H1 (cell line): ENCODE results near the gene SLC13A5. TPM values are rescaled to one million over a fixed set of nuclear protein-coding genes. Genes with fewer than 3 reads are reported as not detected.

Source experiments
- CTCF ChIA-PET: fragments of 300-600 bp; sonication (Branson Sonifier 250); formaldehyde crosslinking; loops from one replicate; lab custom pipeline; 2021; ENCODE audit not compliant: partially characterized antibody; lab: Charles Lee
- POLR2A ChIA-PET: fragments of 300-600 bp; sonication (Branson Sonifier 250); formaldehyde crosslinking; loops from one replicate; lab custom pipeline; 2021; ENCODE audit warnings: inconsistent platforms; ENCODE audit not compliant: partially characterized antibody; lab: Charles Lee
- DNase-seq, 2 experiments: peaks; one replicate each; pipeline versions ENCODE4 v3.0.0 to v3.0.0-alpha.2; 2010 to 2022; ENCODE audit warnings: low spot score in 2 of 2, low read depth in 1 of 2, mixed read lengths in 1 of 2
- FAIRE-seq: peaks from 2 replicates; lab custom pipeline; 2011; peaks lifted over from hg19 to GRCh38; lab: Jason Lieb, UNC
- H2AFZ ChIP-seq: 2 replicates; pipeline ENCODE4 v1.8.1; 2012; ENCODE audit warnings: low read length, inconsistent platforms
- H2AK5ac ChIP-seq: 2 replicates; pipeline ENCODE4 v1.6.1; 2013; ENCODE audit warnings: low read depth, low read length
- H2BK120ac ChIP-seq: replicated peaks from 2 replicates; pipeline ENCODE3; 2013; ENCODE audit warnings: low read depth, low read length, inconsistent platforms
- H2BK12ac ChIP-seq: 2 replicates; pipeline ENCODE4 v1.6.1; 2013; ENCODE audit warnings: low read depth, low read length
- H2BK15ac ChIP-seq: 2 replicates; pipeline ENCODE4 v1.6.1; 2013; ENCODE audit warnings: low read length
- H2BK20ac ChIP-seq: 2 replicates; pipeline ENCODE4 v1.6.1; 2013; ENCODE audit warnings: low read length
- H2BK5ac ChIP-seq: 2 replicates; pipeline ENCODE4 v1.6.1; 2013; ENCODE audit warnings: low read depth, low read length
- H3K14ac ChIP-seq: 2 replicates; pipeline ENCODE4 v1.6.1; 2013; ENCODE audit warnings: inconsistent platforms; ENCODE audit not compliant: insufficient read length
- H3K18ac ChIP-seq: 2 replicates; pipeline ENCODE4 v1.6.1; 2013; ENCODE audit warnings: low read length; ENCODE audit errors: extremely low read depth
- H3K23ac ChIP-seq: 2 replicates; pipeline ENCODE4 v1.6.1; 2013; ENCODE audit warnings: inconsistent platforms; ENCODE audit not compliant: insufficient read length
- H3K23me2 ChIP-seq: 2 replicates; pipeline ENCODE4 v1.6.1; 2013; ENCODE audit warnings: low read depth, low read length
- H3K27ac ChIP-seq: 2 replicates; pipeline ENCODE4 v1.6.1; 2011; ENCODE audit warnings: low read depth, low read length, inconsistent platforms
- H3K27me3 ChIP-seq, 4 experiments: replicated peaks in 1 of 4; 1 replicate in 1 of 4; 2 replicates in 3 of 4; pipeline versions ENCODE4 v1.6.1 to v1.8.1; 2011 to 2013; ENCODE audit warnings: low read length in 3 of 4, mild to moderate bottlenecking in 3 of 4, inconsistent platforms in 2 of 4, mixed read lengths in 2 of 4, moderate library complexity in 1 of 4; ENCODE audit not compliant: control insufficient read depth in 3 of 4, insufficient read depth in 3 of 4; ENCODE audit errors: extremely low read depth in 1 of 4
- H3K36me3 ChIP-seq, 4 experiments: 2 replicates each; pipeline versions ENCODE4 v1.6.1 to v1.8.1; 2011 to 2013; ENCODE audit warnings: mild to moderate bottlenecking in 4 of 4, low read length in 3 of 4, moderate library complexity in 2 of 4, control low read depth in 1 of 4, inconsistent platforms in 1 of 4; ENCODE audit not compliant: insufficient read depth in 4 of 4, control insufficient read depth in 2 of 4
- H3K4ac ChIP-seq: replicated peaks from 2 replicates; pipeline ENCODE3; 2013; ENCODE audit warnings: low read length, low read depth, mixed read lengths, inconsistent platforms; ENCODE audit not compliant: insufficient read length
- H3K4me1 ChIP-seq, 4 experiments: replicated peaks in 1 of 4; 1 replicate in 1 of 4; 2 replicates in 3 of 4; pipeline versions ENCODE4 v1.6.1 to v1.8.1; 2011 to 2013; ENCODE audit warnings: low read length in 3 of 4, inconsistent platforms in 2 of 4, mixed read lengths in 1 of 4; ENCODE audit not compliant: insufficient read depth in 4 of 4, control insufficient read depth in 3 of 4
- H3K4me2 ChIP-seq, 2 experiments: 2 replicates each; pipeline versions ENCODE4 v1.6.1 to v1.8.1; 2011 to 2013; ENCODE audit warnings: low read depth in 2 of 2, low read length in 2 of 2, control low read depth in 1 of 2, inconsistent platforms in 1 of 2, mild to moderate bottlenecking in 1 of 2; ENCODE audit not compliant: insufficient read depth in 1 of 2
- H3K4me3 ChIP-seq, 4 experiments: fragments of 200-600, 300-600 bp in 1 of 4; sonication (generic), shearing (Covaris generic), sonication (Bioruptor Twin) in 1 of 4; 2 replicates each; pipeline versions ENCODE4 v1.5.1 to v1.8.1; 2011 to 2016; ENCODE audit warnings: low read length in 4 of 4, low read depth in 3 of 4, control low read depth in 2 of 4, inconsistent platforms in 2 of 4, mild to moderate bottlenecking in 2 of 4, mixed read lengths in 1 of 4, moderate library complexity in 1 of 4; ENCODE audit not compliant: insufficient read depth in 2 of 4; ENCODE audit errors: extremely low read depth in 1 of 4
- H3K56ac ChIP-seq: replicated peaks from 2 replicates; pipeline ENCODE3; 2013; ENCODE audit warnings: low read depth, mild to moderate bottlenecking, mixed read lengths, low read length, inconsistent platforms; ENCODE audit not compliant: insufficient read length
- H3K79me1 ChIP-seq: 2 replicates; pipeline ENCODE4 v1.6.1; 2013; ENCODE audit warnings: low read depth, low read length, control low read depth
- H3K79me2 ChIP-seq, 2 experiments: 2 replicates each; pipeline versions ENCODE4 v1.6.1 to v1.8.1; 2012 to 2013; ENCODE audit warnings: low read length in 2 of 2, mild to moderate bottlenecking in 2 of 2, inconsistent platforms in 1 of 2; ENCODE audit not compliant: insufficient read depth in 2 of 2, control insufficient read depth in 1 of 2
- H3K9ac ChIP-seq, 4 experiments: replicated peaks in 1 of 4; 1 replicate in 1 of 4; 2 replicates in 3 of 4; pipeline versions ENCODE4 v1.6.1 to v1.8.1; 2011 to 2013; ENCODE audit warnings: low read depth in 3 of 4, low read length in 3 of 4, control low read depth in 2 of 4, mild to moderate bottlenecking in 2 of 4, moderate library complexity in 2 of 4, inconsistent platforms in 1 of 4; ENCODE audit errors: extremely low read depth in 1 of 4
- H3K9me3 ChIP-seq, 2 experiments: 2 replicates each; pipeline versions ENCODE4 v1.6.1 to v1.8.1; 2012 to 2013; ENCODE audit warnings: mild to moderate bottlenecking in 2 of 2, moderate library complexity in 2 of 2, control low read depth in 1 of 2, inconsistent platforms in 1 of 2, low read depth in 1 of 2, low read length in 1 of 2, mixed read lengths in 1 of 2; ENCODE audit not compliant: insufficient read depth in 2 of 2
- H4K20me1 ChIP-seq, 2 experiments: replicated peaks in 1 of 2; 2 replicates each; pipeline versions ENCODE3 to v1.8.1; 2011 to 2013; ENCODE audit warnings: inconsistent platforms in 2 of 2, low read length in 2 of 2, mild to moderate bottlenecking in 1 of 2; ENCODE audit not compliant: insufficient read depth in 2 of 2, control insufficient read depth in 1 of 2
- H4K5ac ChIP-seq: 2 replicates; pipeline ENCODE4 v1.6.1; 2013; ENCODE audit warnings: low read length, low read depth, mixed read lengths, inconsistent platforms; ENCODE audit not compliant: insufficient read length
- H4K8ac ChIP-seq: 2 replicates; pipeline ENCODE4 v1.8.0; 2013; ENCODE audit warnings: mild to moderate bottlenecking, moderate library complexity, low read length, inconsistent platforms; ENCODE audit not compliant: insufficient read depth; ENCODE audit errors: extremely low read depth
- H4K91ac ChIP-seq: replicated peaks from 2 replicates; pipeline ENCODE3; 2013; ENCODE audit warnings: low read length, mixed read lengths, inconsistent platforms; ENCODE audit not compliant: insufficient read length
- CHD2 ChIP-seq: IDR thresholded peaks from 2 replicates; pipeline ENCODE4 v1.6.1; 2012; ENCODE audit warnings: low read length, improper control_type of control experiment
- JUND ChIP-seq: IDR thresholded peaks from 2 replicates; pipeline ENCODE4 v1.6.1; 2011; ENCODE audit warnings: mild to moderate bottlenecking, improper control_type of control experiment, low read length
- MAFK ChIP-seq: IDR thresholded peaks from 2 replicates; pipeline ENCODE4 v1.6.1; 2012; ENCODE audit warnings: low read depth, mild to moderate bottlenecking, improper control_type of control experiment, low read length
- POU5F1 ChIP-seq: IDR thresholded peaks from 2 replicates; pipeline ENCODE4 v1.6.1; 2011; ENCODE audit warnings: low read depth, mild to moderate bottlenecking, low read length, moderate library complexity
- TAF7 ChIP-seq: optimal IDR thresholded peaks from 2 replicates; pipeline ENCODE3; 2011; ENCODE audit warnings: low read depth, mild to moderate bottlenecking, inconsistent platforms, low read length, moderate library complexity, borderline replicate concordance
- USF2 ChIP-seq: IDR thresholded peaks from 2 replicates; pipeline ENCODE4 v1.6.1; 2011; ENCODE audit warnings: low read length, improper control_type of control experiment
- YY1 ChIP-seq: IDR thresholded peaks from 2 replicates; pipeline ENCODE4 v1.6.1; 2011; ENCODE audit warnings: low read depth, mild to moderate bottlenecking, low read length
- WGBS, 2 experiments: shearing (Covaris generic) in 1 of 2; methylation state at CpG; one replicate each; pipeline versions ENCODE4 v1.1.6 to v1.1.7; 2013 to 2015; ENCODE audit warnings: low lambda C conversion rate in 2 of 2, mixed read lengths in 2 of 2, inconsistent platforms in 1 of 2, low coverage in 1 of 2, missing lambda C conversion rate in 1 of 2; ENCODE audit not compliant: insufficient replicate concordance in 2 of 2, insufficient coverage in 1 of 2, insufficient read length in 1 of 2; ENCODE audit errors: extremely low coverage in 1 of 2, missing lambda C conversion rate in 1 of 2; 5-methylcytosine and 5-hydroxymethylcytosine counted together
- polyA plus RNA-seq, 7 experiments: library from polyadenylated mRNA; depleted of rRNA in 3 of 7; stranded (reverse) in 5 of 7; unstranded in 2 of 7; fragments of >200 nt in 5 of 7; fragments of 200-250 nt in 2 of 7; gene quantifications; 1 replicate in 5 of 7; 2 replicates in 1 of 7; 4 replicates in 1 of 7; pipeline versions ENCODE4 v1.2.1 to v1.2.3, GENCODE V29; 2011 to 2013; ENCODE audit warnings: missing spikeins in 2 of 7, mixed read lengths in 2 of 7
- total RNA-seq: library from RNA; stranded (reverse); fragmentation: NEBNext Ultra II Directional; extraction: Animal tissue kit (Norgen Biotek cat#: 25700); gene quantifications from 2 replicates; pipeline ENCODE4 v1.2.1, GENCODE V29; 2021
- TF ChIP-seq, protein P1 (sequence below): IDR thresholded peaks from 2 replicates; pipeline ENCODE4 v1.6.1; 2011; ENCODE audit warnings: low read depth, mild to moderate bottlenecking, low read length; ENCODE audit not compliant: insufficient read depth

Gene SLC13A5
- total and polyA plus RNA-seq, 2 of the 8 experiments (the other 6 are each of a cell fraction or from before 2014, with no cell fraction given) = 2.1 to 2.6 TPM

- Histone ChIP-seq H2AFZ (no peak overlapping the region), H3K23ac (no peak overlapping the region), H3K4ac (no peak overlapping the region), H2BK5ac (no peak overlapping the region), H3K4me3 (no peak overlapping the region), H3K9me3 (no peaks in the 10 kb centered on the region), H3K27ac (no peak overlapping the region), H3K18ac (no peak overlapping the region), H2AK5ac (no peak overlapping the region), H3K4me2 (no peak overlapping the region), H3K4me1 (no peaks in the 10 kb centered on the region; a peak in 1 of 7 replicates), H3K56ac (no peak overlapping the region), H4K5ac (no peak overlapping the region), H4K20me1 (no peaks in the 10 kb centered on the region), H2BK20ac (no peak overlapping the region), H2BK15ac (no peak overlapping the region), H4K8ac (no peak overlapping the region), H3K79me1 (no peaks in the 10 kb centered on the region), H3K23me2 (no peaks in the 10 kb centered on the region), H4K91ac (no peak overlapping the region), H3K36me3 (no peaks in the 10 kb centered on the region), H3K27me3 (no peaks in the 10 kb centered on the region; a peak in 1 of 7 replicates), H3K14ac (no peak overlapping the region), H3K9ac (no peak overlapping the region), H3K79me2 (no peaks in the 10 kb centered on the region), H2BK12ac (no peak overlapping the region), H2BK120ac (no peak overlapping the region)
- DNase-seq (no peak), FAIRE-seq (no peak)
- ChIA-PET POLR2A (interaction anchor here (0.6 kb wide), 1 partner anchor 163 kb away, joined by 4 read pairs; no protein-coding TSS in a partner anchor), CTCF (interaction anchor here (0.8 to 2.1 kb wide), 5 partner anchors 18 to 320 kb away, joined by 3 to 5 read pairs (median 4); partner anchors contain the start of gene SLC13A5)
- TF ChIP-seq YY1 (no peak), USF2 (no peak), JUND (no peak), MAFK (no peak), CHD2 (no peak), TAF7 (no peak), POU5F1 (no peak)
- TF ChIP-seq, protein P1, sequence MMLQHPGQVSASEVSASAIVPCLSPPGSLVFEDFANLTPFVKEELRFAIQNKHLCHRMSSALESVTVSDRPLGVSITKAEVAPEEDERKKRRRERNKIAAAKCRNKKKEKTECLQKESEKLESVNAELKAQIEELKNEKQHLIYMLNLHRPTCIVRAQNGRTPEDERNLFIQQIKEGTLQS = no peak
- 88% methylated on average over 7 of the region's 7 CpGs; no CpG with 5 or more reads in 1 of the 2 experiments for WGBS, 2 experiments
These were observed 28.7 kb downstream of the SLC13A5 start for GRCh38 chr17:6684460-6684783.
